ENCODE measurements around the gene TPSD1.

GRCh38 chr16:1274767-1275166 lies 18.9 kb downstream of the TPSD1 start:
- no peak for TF ChIP-seq CTCF (IDR thresholded peaks at IDR 0.05)
- TF ChIP-seq POLR2A (IDR thresholded peaks at IDR 0.05): no peak

Measured in uterus (tissue), 2 donors.